Sigmoid colon (tissue), 7 donors: Measurements from ENCODE around the gene ATP5F1E. TPM values are rescaled to one million over a fixed set of nuclear protein-coding genes. Genes with fewer than 3 reads are reported as not detected.

Experiments
- DNase-seq: peaks from one replicate; pipeline ENCODE4 v3.0.0-alpha.2; 2019
- H3K27ac ChIP-seq, 4 donors: fragments of 200-600 bp; sonication (generic); one replicate each; pipeline ENCODE4 v1.5.1; 2016 to 2019; ENCODE audit warnings: mild to moderate bottlenecking in 1 of 4
- H3K27me3 ChIP-seq, 3 donors: fragments of 200-600 bp; sonication (generic); one replicate each; pipeline ENCODE4 v1.5.1; 2019; ENCODE audit warnings: mild to moderate bottlenecking in 1 of 3
- H3K36me3 ChIP-seq, 4 donors: fragments of 200-600 bp; sonication (generic); one replicate each; pipeline ENCODE4 v1.5.1; 2016 to 2019
- H3K4me1 ChIP-seq, 4 donors: fragments of 200-600 bp; sonication (generic); one replicate each; pipeline ENCODE4 v1.5.1; 2017 to 2019
- H3K4me3 ChIP-seq, 4 donors: fragments of 200-600 bp; sonication (generic); one replicate each; pipeline ENCODE4 v1.5.1; 2017 to 2019; ENCODE audit warnings: mild to moderate bottlenecking in 2 of 4, moderate library complexity in 1 of 4
- H3K9me3 ChIP-seq, 4 donors: fragments of 200-600 bp in 3 of 4; sonication (generic) in 3 of 4; one replicate each; pipeline versions ENCODE4 v1.5.1 to v1.6.1; 2013 to 2019
- CTCF ChIP-seq, 4 experiments: fragments of 450-650 bp in 3 of 4; fragments of 200-600 bp in 1 of 4; IDR thresholded peaks; one replicate each; pipeline ENCODE4 v1.5.1; 2016 to 2019; ENCODE audit warnings: antibody characterized with exemption in 4 of 4, mild to moderate bottlenecking in 3 of 4, moderate library complexity in 2 of 4
- EP300 ChIP-seq, 4 donors: sonication (generic); formaldehyde crosslinking; IDR thresholded peaks; one replicate each; pipeline ENCODE4 v1.6.1; 2017; ENCODE audit warnings: antibody characterized with exemption in 4 of 4
- POLR2A ChIP-seq, 2 donors: fragments of 450-650 bp; IDR thresholded peaks; one replicate each; pipeline ENCODE4 v1.6.1; 2016; ENCODE audit warnings: antibody characterized with exemption in 2 of 2, mild to moderate bottlenecking in 2 of 2, moderate library complexity in 2 of 2
- POLR2AphosphoS5 ChIP-seq, 4 donors: sonication (generic); formaldehyde crosslinking; IDR thresholded peaks; one replicate each; pipeline ENCODE4 v1.6.1; 2017; ENCODE audit warnings: antibody characterized with exemption in 4 of 4
- WGBS, 2 donors: extraction: QIAGEN DNeasy Blood & Tissue Kit; methylation state at CpG; one replicate each; pipeline ENCODE4 v1.1.7; 2013; 5-methylcytosine and 5-hydroxymethylcytosine counted together
- intact Hi-C: fragments of 100-400 bp; cut with DNase I; formaldehyde crosslinking; loops from one replicate; pipeline ENCODE4 v1.15.1; 2023
- polyA plus RNA-seq, 3 donors: library from polyadenylated mRNA; stranded (reverse); fragments of 200-250 nt; gene quantifications; one replicate each; pipeline ENCODE4 v1.2.3, GENCODE V29; 2013
- total RNA-seq, 4 donors: library from RNA; depleted of rRNA; stranded (reverse); fragments of >200 nt; gene quantifications; one replicate each; pipeline ENCODE4 v1.1.0, GENCODE V29; 2016
- donor health status: healthy with polysubstance abuse.
- donor health status: Bipolar disorder and iron deficiency.
- donor health status: healthy.

ATP5F1E gene
- total and polyA plus RNA-seq, 7 donors, result 28.5 to 110 (median 57.4) TPM

- H3K4me3 ChIP-seq, result peak within 1 kb of the TSS; percentile 50 to 91 (median 79)
- H3K36me3 ChIP-seq, result peaks cover 0 to 1% (median 0%) of the 10 kb centered on the region in 4 donors
- WGBS, 2 donors, result 1 to 5% methylated on average over 109 of the region's 109 CpGs
- H3K9me3 ChIP-seq, result peaks cover 0 to under 1% (median 0%) of the 10 kb centered on the region in 4 donors
- no peaks in the 10 kb centered on the region for H3K27me3 ChIP-seq
- H3K4me1 ChIP-seq, result peaks cover 0 to 38% (median 32%) of the 10 kb centered on the region in 4 donors
- TF ChIP-seq POLR2A (IDR thresholded peaks at IDR 0.05), result peak in 1 of 2 donors; percentile 13
- no peak for TF ChIP-seq CTCF (IDR thresholded peaks at IDR 0.05)
- TF ChIP-seq POLR2AphosphoS5 (IDR thresholded peaks at IDR 0.05), result peak; percentile 62 to 84 (median 74)
- DNase-seq, result peak; percentile 92
- intact Hi-C loops, result loop anchor here (2.0 to 5.0 kb wide), 3 partner anchors 51 to 90 kb away; partner anchors contain the start of gene ATP5F1E
- peak within 1 kb of the TSS; percentile 80 to 88 (median 82) for H3K27ac ChIP-seq
These were observed 51.2 kb downstream of the ATP5F1E start, which contains the start of gene NELFCD for GRCh38 chr20:58980711-58981627. NELFCD (plus strand) TSS chr20:58981256; CDS start chr20:58981310, 54 bp downstream.

- H3K9me3 ChIP-seq, result peaks cover 0 to 5% (median 0%) of the 10 kb centered on the region in 4 donors
- intact Hi-C loops, result no loop called here
- WGBS, 2 donors, result 71 to 78% methylated on average over 6 of the region's 6 CpGs
- DNase-seq, result no peak
- TF ChIP-seq EP300 (IDR thresholded peaks at IDR 0.05), result no peak
- TF ChIP-seq POLR2AphosphoS5 (IDR thresholded peaks at IDR 0.05), result no peak
- TF ChIP-seq CTCF (IDR thresholded peaks at IDR 0.05), result no peak
- TF ChIP-seq POLR2A (IDR thresholded peaks at IDR 0.05), result no peak
- no peaks in the 10 kb centered on the region for H3K27me3 ChIP-seq
- peaks cover 0 to 18% (median 15%) of the 10 kb centered on the region in 4 donors for H3K4me1 ChIP-seq
- H3K27ac ChIP-seq, result no peak overlapping the region
- H3K36me3 ChIP-seq, result no peaks in the 10 kb centered on the region
- no peak overlapping the region for H3K4me3 ChIP-seq
These were observed 53.6 kb downstream of the ATP5F1E start for GRCh38 chr20:58978351-58979190.

GRCh38 chr20:58976061-58976730, 55.9 kb downstream of the ATP5F1E start:
- Histone ChIP-seq H3K4me1 (peaks cover 0 to 4% (median 2%) of the 10 kb centered on the region in 4 donors), H3K9me3 (peaks cover 0 to 5% (median 0%) of the 10 kb centered on the region in 4 donors), H3K27ac (no peak overlapping the region), H3K36me3 (no peaks in the 10 kb centered on the region), H3K27me3 (no peaks in the 10 kb centered on the region), H3K4me3 (no peak overlapping the region)
- intact Hi-C loops, result no loop called here
- no peak for TF ChIP-seq POLR2A (IDR thresholded peaks at IDR 0.05)
- no peak for TF ChIP-seq CTCF (IDR thresholded peaks at IDR 0.05)
- TF ChIP-seq EP300 (IDR thresholded peaks at IDR 0.05), result no peak
- TF ChIP-seq POLR2AphosphoS5 (IDR thresholded peaks at IDR 0.05), result no peak
- WGBS, 2 donors, result 89% methylated on average over 3 of the region's 3 CpGs
- no peak for DNase-seq

Other genes starting within 250 kb of the ATP5F1E start
- under 1 TPM in 2 of 4 donors, not detected in 2; 0.33 to 0.36 TPM for gene GNAS-AS1, start 181.4 kb downstream of the ATP5F1E start, total RNA-seq
- gene GNAS-AS1, start 181.4 kb downstream of the ATP5F1E start, polyA plus RNA-seq, result under 1 TPM in 1 of 3 donors, not detected in 2; 0.69 TPM
- gene GNAS, start 179.6 kb downstream of the ATP5F1E start, total RNA-seq, result 100 to 1,000 TPM; 449 to 808 (median 513) TPM
- 100 to 1,000 TPM; 535 to 680 (median 633) TPM for gene GNAS, start 179.6 kb downstream of the ATP5F1E start, polyA plus RNA-seq
- 10 to 100 TPM; 36.3 to 53.2 (median 43.7) TPM for gene NELFCD, start 51.1 kb downstream of the ATP5F1E start, total RNA-seq
- gene NELFCD, start 51.1 kb downstream of the ATP5F1E start, polyA plus RNA-seq, result 10 to 100 TPM; 22.7 to 43.6 (median 27.6) TPM
- gene CTSZ, start 25.1 kb downstream of the ATP5F1E start, total RNA-seq, result 100 to 1,000 TPM in 3 of 4 donors, 10 to 100 TPM in 1; 93.9 to 144 (median 119) TPM
- 100 to 1,000 TPM; 127 to 312 (median 293) TPM for gene CTSZ, start 25.1 kb downstream of the ATP5F1E start, polyA plus RNA-seq
- gene TUBB1, start 12.9 kb downstream of the ATP5F1E start, total RNA-seq, result under 1 TPM in 2 of 4 donors, not detected in 2; 0.14 to 0.16 TPM
- under 1 TPM in 2 of 3 donors, not detected in 1; 0.03 to 0.60 TPM for gene TUBB1, start 12.9 kb downstream of the ATP5F1E start, polyA plus RNA-seq
- 10 to 100 TPM; 27.4 to 43.9 (median 40.2) TPM for gene PRELID3B, start 10.5 kb upstream of the ATP5F1E start, total RNA-seq
- 100 to 1,000 TPM in 2 of 3 donors, 10 to 100 TPM in 1; 61.7 to 189 (median 108) TPM for gene PRELID3B, start 10.5 kb upstream of the ATP5F1E start, polyA plus RNA-seq
- 1 to 10 TPM in 1 of 4 donors, under 1 TPM in 3; 0.27 to 1.8 (median 0.50) TPM for gene ZNF831, start 131.5 kb upstream of the ATP5F1E start, total RNA-seq
- 1 to 10 TPM in 1 of 3 donors, under 1 TPM in 1, not detected in 1; under 0.01 to 4.4 TPM for gene ZNF831, start 131.5 kb upstream of the ATP5F1E start, polyA plus RNA-seq